Sigmoid colon (tissue), 3 donors: Measurements from ENCODE around the gene P2RY13.

Source experiments
- CTCF ChIP-seq, 4 experiments: fragments of 450-650 bp in 3 of 4; fragments of 200-600 bp in 1 of 4; IDR thresholded peaks; one replicate each; pipeline ENCODE4 v1.5.1; 2016 to 2019; ENCODE audit warnings: antibody characterized with exemption in 4 of 4, mild to moderate bottlenecking in 3 of 4, moderate library complexity in 2 of 4
- POLR2A ChIP-seq, 2 donors: fragments of 450-650 bp; IDR thresholded peaks; one replicate each; pipeline ENCODE4 v1.6.1; 2016; ENCODE audit warnings: antibody characterized with exemption in 2 of 2, mild to moderate bottlenecking in 2 of 2, moderate library complexity in 2 of 2

- TF ChIP-seq POLR2A (IDR thresholded peaks at IDR 0.05) (no peak), CTCF (IDR thresholded peaks at IDR 0.05) (no peak)
These were observed 39.9 kb downstream of the P2RY13 start for GRCh38 chr3:151289445-151289844.
